GM21423 (cell line): ENCODE measurements around the gene UCKL1.

Experiments
- ATAC-seq: cut with Tn5 transposase; IDR thresholded peaks from one replicate; pipeline ENCODE4 v1.9.1; 2021; ENCODE audit warnings: mild to moderate bottlenecking, moderate library complexity; ENCODE audit not compliant: unreplicated experiment

UCKL1 gene

DNA sequence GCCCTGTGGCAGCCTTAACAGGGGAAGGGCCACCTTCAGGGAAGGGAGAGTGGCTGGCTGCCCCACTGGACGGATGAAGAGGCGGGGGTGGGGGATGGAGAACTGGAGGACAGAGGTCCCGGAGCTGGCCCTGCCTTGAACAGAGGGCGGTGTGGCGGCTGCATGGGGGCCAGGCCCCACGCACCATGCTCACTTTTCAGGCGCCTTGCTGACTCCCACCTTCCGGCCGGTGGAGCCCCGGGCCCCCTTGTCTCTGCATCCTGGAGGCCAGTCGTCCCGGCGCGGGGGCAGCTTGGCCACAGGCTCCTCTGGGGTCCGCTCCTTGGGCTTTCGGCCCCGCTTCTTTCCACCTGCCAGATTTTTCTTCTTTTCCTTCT is 3.5 kb upstream of the UCKL1 start:
- no peak for ATAC-seq

DNA sequence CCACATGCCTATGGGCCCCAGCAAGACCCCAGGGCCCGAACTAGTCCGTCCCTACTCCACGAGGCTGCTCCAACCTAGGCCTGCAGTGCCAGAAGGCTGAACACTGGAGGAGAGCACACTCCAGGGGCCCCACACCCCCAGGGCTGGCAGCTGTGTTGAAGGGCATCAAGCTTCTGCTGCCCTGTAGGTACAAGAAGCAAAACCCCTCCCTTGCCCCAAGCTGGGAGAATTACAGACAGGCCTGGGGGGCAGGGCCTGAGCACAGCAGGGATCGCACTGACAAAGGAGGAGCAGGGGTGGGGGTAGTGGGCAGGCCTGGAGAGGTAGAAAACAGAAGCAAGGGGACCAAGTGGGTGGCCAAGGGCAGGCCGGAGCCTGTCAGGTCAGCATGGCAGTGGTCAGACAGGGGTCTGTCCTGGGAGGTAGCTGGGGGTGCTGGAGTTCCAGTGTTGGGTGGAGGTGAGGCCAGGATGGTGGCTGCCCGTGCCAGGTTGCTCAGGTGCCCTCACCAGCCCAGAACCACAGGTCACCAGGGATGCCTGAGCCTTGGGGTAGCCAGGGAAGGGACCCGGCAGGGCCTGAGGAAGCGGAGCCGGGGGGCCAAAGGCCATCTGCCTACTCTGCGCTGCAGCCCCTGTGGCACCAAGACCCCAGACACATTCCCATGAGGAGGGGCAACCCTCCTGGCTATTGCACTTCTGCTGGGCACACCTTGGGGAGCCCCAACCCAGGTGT is 2.9 kb upstream of the UCKL1 start:
- ATAC-seq = no peak

DNA sequence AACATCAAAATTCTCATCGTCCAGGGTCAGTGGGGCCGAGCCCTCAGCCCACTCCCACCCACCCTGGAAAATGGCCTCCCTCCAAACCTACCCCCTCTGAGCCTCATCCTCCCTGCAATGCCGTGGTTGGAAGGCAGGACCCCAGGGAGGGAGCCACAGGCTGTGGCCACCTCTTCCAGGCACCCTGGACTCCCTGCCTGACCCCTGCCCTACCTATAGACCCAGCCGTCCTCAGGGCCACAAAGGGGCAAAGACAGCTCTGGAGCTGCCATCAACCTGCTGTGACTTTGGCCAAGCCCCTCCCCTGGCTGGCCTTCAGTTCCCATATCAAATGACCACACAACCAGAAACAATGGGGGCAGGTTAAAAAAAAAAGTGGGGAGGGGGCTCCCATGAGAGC is 2.3 kb upstream of the UCKL1 start:
- ATAC-seq = no peak

DNA sequence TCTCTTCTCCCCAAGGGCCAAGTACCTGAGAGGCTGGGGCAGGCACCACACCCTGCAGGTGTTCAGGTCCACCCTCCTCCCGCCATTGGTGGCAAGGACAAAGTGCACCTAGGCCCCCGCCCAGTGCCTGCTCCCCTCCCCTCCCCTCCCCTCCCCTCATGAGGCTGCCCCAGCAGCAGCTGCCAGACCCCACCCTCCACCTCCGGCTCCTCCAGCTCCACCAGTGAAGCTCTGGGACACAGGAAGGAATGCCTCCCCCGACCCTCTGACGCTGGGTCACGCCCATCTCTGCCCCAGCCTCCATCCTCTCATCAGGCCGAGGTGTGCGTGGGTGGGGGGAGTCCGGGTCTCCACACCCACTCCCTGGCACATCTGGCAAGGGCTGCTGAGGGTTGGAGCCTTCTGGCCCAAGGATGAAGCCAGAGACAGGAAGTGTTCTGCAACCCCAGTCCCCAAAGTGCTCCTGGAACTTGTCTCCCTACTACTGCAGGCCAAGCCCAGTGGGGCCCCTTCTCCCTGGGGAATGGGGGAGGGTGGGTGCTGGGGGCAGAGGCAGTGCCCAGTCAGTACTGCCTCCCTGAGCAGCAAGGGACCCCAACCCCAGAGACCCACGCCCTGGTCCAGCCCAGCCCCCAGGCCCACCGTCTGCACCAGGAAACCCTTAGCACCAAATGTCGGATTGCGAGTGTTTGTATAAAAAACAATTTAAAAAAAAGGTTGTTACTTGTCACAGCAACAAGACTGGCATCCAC is 1.6 kb upstream of the UCKL1 start:
- no peak for ATAC-seq

DNA sequence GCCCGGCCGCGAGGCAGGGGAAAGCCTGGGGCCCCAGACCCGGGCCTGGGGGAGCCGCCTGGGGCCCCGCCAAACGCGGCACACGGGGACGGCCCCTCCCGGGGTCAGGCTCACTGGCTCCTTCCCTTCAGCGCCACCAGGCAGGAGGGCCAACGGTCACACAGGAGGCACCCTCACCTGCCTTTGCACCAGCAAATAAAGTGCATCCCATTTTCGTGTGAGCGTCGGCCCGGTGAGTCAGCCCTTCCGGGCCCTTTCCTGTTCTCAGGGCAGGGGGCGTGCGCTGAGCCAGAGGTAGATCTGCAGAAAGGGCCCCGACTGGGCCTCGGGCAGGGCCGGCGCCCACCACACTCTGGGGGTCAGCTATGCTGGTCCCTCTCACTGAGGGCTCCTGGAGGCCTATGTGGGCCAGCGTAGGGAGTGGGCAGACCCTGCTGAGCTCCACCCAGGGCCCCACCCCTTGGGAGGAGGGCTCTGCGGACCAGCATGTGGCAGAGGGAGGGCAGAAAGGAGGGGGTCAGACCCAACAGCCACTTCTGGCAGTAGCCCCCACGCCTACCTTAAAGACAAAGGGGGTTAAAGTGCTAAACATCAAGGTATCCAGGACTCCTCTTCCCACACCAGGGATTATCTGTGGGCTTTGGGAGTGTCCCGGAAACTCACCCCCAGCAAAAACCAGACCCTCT is 931 bp upstream of the UCKL1 start:
- ATAC-seq = no peak

DNA sequence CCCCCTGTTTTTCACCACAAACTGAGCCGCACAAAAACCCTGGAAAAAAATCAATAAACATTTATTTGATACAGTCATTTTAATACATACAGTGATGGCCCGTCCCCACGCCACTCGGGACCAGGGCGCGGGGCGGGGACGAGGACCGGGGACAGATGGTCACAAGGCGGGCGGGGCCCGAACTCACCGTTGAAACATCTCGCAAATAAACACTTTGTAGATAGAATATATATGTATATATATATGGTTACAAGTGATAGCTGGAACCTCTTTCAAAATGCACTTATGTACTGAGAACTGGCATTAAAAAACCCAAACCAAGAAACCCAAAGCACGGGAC is 418 bp upstream of the UCKL1 start:
- ATAC-seq = no peak

DNA sequence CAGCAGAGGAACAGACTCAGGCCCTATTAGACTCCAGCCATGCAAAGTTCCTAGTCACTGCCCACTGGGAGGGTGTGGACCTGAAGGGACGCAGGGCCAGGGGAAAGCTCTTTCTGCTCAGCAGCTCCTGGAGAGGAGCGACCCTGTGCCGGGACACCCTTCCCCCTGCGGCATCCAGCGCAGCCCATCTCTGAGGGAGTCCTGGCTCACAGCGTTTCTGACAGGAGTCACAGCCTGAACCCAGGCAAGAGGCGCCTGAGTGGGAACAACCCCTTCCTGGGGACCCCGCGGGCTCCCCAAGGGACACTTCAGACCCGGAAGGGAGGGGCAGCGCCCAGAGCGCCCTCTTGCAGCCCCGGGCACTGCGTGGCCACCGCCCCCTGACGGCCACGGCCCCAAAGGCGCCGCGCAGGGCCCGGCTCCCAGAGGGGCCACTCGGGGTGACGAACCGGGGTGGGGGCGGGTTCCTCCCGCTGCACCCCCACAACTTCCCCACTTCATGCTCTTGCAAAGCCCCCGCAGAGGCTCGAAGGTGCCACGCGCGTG is 862 bp downstream of the UCKL1 start:
- ATAC-seq = peak; percentile 8

DNA sequence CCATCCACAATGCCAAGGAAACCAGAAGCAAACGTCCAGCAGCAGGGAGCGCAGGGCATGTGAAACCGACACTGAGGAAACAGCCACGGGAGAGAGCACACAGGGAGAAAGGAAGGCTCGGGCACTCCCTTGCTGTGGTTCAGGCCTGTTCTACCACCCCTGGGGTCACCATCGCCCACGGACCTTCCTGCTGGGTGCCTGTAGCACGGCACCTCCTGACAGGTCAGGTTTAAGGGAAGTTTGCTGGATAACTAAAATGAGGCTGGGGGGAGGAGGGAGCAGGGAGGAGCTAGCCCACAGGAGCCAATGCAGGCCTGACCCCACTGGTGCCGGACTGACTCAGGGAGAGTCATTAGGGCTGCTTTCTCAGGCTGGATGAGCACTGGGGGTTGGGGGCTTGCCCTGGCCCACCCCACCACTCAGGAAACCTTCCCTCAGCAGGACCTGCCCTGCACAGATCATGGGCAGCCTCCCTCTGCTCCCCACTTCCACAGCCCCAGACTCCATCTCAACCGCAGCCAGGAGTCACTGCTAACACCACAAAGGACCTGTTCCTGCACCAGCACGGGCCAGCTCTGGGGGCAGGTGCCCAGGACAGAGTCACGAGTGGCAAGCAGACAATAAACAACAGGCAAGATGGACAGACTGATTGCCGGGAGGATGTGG is 2.3 kb downstream of the UCKL1 start:
- ATAC-seq = no peak

DNA sequence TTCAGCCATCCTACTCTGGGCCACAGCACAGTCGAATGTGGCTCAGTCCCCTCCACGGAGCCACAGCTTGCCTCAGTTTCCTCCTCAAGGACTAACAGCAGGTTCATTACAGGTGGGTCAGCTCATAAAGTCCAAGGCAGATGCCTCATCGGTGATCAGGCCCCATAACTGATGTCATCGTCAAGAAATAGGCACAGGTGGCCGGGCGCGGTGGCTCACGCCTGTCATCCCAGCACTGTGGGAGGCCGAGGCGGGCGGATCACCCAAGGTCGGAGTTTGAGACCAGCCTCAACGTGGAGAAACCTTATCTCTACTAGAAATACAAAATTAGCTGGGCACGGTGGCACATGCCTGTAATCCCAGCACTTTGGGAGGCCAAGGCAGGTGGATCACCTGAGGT is 3.4 kb downstream of the UCKL1 start:
- no peak for ATAC-seq

DNA sequence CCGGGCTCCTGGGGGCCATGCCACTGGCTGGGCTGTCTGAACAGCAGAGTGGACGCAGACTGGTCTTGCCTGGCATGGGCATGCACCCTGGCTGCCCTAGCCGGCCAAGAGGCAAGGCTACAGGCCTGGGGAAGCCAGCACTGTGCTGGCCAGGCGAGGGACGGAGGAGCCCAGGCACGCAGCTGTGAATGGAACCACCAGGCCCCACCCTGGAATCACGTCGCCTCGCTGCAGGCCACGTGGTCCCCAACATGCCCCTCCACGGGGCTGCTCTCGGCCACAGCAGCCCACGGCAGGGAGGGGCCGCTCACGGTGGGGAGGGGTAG is 4.0 kb downstream of the UCKL1 start:
- ATAC-seq = no peak

DNA sequence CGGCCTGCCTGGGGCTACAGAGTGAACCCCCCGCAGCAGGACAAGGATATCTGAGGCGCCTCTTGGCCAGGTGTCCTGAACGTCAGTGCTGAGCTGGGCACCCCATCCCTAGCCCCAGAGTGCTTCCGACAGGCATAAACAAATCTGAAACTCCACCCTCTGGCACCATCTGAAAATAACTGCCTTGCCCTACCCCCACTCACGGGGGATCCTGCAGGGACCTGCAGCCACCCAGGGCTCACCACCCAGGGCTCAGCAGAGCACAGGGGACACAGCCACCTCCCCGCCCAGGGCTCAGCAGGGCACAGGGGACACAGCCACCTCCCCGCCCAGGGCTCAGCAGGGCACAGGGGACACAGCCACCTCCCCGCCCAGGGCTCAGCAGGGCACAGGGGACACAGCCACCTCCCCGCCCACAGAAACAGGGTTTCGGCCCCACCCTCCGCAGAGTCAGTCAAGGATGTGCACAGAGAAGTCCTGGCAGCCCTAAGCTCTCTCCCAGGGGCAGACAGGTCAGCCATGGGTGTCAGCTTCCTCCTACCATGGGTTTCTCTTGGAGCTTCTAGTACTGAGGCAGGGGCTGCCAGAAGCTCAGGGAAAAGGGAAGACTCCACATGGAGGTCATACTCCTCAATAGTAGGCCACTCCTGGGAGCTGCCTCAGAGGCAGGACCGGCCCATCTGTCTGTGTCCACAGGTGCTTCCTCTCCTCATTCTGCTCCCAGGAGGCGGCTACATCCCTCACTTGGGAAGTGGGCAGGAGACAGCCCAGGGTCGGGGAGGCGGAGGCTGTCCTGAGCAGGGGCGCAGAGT is 4.6 kb downstream of the UCKL1 start:
- no peak for ATAC-seq

DNA sequence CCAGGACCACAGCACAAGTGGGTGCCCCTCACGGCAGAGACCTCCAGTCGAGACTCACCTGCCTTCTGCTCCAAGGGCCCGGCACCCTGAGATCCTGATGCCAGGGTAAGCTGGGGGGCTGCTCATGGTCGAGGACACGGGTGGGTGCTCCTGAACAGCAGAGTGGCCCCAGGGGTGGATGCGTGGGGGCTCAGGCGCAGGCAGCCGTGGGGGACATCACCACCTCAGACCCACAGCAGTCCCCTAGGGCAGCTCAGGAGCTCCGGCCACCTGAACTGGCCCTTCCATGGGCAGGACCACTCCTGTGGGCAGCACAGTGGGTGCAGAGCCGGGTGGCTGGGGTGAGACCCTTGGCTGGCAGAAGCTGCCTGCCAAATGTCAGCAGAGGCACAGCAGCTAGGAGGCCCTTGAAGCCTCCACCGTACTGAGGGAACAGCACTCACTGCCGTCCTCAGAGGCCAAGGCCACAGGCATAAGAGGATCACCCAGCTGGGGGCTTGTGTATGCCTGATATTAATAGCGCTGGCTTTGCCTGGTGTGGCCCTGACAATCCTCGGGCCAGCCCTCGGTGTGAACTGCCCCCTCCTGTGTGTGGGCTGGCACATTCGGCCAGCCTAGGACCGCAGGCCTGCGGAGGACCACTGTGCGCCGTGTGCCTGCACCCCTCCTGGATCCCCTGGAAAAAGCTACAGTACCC is 5.4 kb downstream of the UCKL1 start:
- ATAC-seq = no peak

DNA sequence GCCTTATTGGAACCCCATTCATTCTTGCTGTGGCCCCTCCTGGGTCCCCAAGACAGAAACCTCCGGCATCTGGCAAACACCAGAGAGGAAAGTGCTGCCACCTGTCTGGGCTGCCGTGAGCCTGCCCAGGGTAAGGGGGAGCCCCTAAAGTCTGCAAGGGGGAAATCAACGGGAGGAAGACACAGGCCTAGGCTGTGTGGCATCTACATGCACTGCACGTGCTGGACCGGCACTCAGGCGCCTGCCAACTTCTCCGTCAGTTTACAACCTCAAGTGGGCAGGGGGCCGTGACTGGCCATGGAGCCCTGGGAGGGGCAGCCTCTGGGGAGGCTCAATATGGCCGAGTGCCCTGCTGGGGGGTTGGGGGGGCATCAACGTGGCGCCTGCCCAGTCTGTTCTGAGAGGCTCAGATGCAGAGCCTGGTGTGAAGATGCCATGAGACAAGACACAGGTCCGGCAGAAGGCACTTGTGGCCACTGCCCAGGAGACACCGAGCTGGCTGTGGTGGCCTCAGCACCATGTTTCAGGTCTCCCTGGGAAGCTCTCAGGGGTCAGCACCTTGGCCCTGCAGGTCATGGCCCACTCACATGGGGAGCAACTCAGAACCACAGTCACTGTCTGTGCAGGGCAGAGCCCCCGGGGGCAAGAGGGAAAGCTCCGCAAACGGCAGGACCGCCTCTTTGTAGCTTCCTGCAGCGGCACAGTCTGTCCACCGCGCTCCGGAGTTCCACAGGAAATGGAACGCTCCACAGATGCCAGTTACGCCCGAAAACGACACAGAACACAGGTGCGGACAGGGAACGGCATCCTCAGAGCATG is 8.4 kb downstream of the UCKL1 start:
- no peak for ATAC-seq

DNA sequence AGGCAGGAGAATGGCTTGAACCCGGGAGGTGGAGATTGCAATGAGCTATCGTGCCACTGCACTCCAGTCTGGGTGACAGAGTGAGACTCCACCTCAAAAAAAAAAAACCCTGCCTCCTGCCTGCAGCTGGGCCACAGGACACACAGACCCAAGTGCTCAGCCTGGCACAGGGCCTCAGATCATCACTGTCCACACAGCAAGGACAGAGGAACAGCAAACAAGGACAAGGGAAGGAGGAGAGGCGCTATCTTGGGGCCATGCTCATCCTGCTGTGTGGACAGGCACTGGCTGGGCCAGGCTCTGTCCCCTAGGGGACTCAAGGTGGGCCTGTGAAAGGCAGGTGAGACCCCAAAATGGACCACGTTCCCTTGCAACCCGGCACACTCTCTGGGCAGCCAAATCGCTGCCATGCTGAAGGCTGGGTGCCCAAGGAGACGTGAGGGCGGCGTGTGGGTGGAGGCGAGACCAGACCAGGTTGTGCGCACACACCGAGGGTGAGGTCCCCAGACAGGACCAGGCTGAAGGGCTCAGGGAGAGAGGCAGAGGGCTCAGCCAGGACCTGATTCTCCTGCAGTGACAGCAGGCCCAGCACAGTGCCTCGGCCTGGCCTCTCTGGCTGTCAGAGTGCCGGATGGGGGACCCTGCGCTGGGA is 9.1 kb downstream of the UCKL1 start:
- no peak for ATAC-seq

DNA sequence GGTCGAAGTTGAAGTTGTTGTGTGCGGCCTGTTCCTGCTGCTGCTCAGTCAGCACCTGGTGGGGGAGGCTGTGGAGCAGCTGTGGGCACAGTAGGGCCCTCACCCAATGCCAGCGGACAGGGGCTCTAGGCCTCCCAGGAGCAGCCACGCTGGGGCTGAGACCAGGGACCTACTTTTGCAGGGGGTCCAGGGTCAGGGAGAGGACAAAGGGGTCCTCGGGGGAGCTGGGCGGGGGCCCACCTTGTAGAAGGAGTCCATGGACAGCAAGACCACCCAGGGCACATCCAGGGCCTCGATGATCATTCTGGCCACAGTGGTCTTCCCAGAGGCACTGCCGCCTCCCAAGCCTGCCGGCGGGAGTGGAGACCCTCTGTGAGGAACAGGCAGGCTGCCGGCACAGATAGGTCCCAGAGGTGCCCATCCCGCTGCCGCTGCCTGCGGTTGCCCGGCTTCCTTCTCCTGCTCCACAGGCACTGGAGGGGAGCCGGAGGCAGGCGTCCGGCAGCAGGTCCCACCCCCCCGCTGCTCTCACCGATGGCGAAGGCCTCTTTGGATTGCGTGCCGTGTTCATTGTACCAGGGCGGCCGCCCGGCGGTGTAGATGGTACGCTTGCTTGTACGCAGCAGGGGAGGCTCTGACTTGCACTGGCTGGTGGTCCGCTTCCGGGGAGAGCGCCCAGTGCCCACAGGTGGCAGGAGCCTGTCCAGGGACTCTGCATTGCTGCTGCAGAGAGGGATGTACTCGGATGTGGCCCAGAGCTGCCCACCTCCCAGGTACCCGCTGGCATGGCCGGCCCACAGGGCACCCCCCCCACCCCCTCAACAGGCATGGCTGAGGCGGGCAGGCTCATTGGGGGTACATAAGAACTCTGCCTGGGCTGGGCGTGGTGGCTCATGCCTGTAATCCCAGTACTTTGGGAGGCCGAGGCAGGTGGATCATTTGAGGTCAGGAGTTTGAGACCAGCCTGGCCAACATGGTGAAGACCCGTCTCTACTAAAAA is 10.0 kb downstream of the UCKL1 start:
- no peak for ATAC-seq

DNA sequence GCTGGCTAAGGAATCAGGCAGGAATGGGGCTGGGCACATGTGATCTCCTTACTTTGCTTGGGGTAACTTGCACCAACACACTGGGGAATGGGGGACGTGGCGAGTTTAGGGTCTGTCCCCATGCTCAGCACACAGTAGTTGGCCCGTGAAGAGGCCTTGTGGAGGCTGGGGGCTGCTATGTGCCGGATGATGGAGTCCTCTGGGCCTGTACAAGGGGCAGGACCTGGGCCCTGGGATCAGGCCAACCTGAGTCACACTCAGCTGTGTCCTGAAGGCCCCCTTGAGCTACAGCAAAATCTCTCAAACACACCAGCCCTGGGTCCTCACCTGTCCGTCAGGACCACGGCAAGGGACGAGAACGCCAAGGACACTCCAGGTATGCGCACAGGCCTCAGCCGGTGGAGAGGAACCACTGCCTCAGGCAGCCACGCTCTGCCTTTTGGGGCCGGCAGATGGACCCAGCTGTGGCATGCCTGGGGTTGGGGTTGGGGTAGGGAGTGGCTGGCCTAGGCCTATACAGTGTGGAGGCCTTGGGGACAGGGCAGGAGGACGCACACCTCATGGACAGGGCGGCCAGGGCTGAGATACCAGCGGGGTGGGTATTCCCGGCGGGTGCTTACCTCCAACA is 11.1 kb downstream of the UCKL1 start:
- no peak for ATAC-seq
